Measurements from ENCODE around the gene ALK.
A peak's percentile ranks its signal among the peaks of the same experiment; 100 is the strongest.

Gene ALK

DNA sequence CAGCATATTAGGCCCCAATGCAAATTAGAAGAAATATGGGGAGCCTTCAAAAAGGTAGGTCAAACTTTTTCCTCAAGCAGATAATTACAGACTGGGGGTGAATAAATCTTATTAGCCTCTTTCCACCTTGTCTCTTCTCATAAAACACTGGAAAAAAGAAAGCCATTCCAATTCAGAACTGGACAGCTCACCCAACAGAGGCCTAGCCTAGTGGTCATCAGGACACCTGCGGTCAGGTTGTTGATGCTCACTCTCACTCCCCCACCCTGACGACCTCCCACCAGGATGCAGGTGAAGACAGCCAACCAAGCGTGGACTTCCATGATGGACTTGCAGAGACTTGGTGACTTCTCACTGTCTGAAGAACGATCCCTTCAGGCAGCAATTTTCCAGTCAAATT lies 207.1 kb downstream of the ALK start:
- no peak for DNase-seq (ENCODE audit: low read depth)

GRCh38 chr2:29706171-29706720 lies 215.1 kb downstream of the ALK start:
- no peak for DNase-seq (ENCODE audit: low read depth)

- DNase-seq (ENCODE audit: low read depth): no peak
Observed at GRCh38 chr2:29705616-29706015, 215.8 kb downstream of the ALK start.

- DNase-seq (ENCODE audit: low read depth): no peak
Observed at GRCh38 chr2:29703336-29703735, 218.1 kb downstream of the ALK start.

GRCh38 chr2:29702276-29702675 lies 219.1 kb downstream of the ALK start:
- no peak for DNase-seq (ENCODE audit: low read depth)

- peak; percentile 44 for DNase-seq (ENCODE audit: low read depth)
Observed at GRCh38 chr2:29700560-29700959, 220.8 kb downstream of the ALK start.

DNA sequence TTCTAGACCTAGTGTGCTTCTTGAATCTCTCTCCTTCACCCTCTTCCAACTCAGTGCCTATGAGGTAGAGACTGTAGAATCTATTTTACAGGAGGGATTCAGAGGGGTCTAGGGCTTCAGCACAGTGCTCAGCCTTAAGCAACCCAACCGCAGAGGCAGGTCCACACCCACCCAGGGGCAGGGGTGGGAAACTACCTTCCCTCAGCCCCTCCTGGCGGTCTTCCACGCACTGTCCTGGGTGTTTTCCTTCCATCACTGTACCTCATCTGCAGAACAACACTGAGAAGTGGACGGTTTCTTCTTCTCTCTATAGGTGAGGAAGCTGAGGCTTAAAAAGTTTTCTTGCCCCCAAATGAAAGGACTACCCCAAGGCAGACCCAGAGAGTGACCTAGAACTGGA lies 222.3 kb downstream of the ALK start:
- no peak for DNase-seq (ENCODE audit: low read depth)

DNA sequence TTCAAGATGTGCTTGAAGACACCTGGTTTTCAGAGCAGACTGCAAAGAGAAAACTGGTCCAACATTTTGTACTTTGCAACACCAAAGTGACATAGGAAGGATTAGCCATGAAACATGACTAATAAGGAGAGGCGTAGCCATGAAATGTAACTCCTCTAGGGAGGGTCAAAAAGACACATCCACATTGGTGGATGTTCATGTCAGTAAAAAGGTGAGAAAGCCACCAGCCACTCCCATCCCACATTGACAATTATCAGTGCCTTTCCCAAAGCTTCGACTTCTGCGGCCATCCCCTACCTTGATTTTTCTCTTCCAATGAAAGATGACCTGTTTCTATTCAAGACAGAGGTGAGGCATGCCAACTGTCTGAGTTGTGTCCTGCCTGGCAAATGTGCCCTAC lies 223.2 kb downstream of the ALK start:
- no peak for DNase-seq (ENCODE audit: low read depth)

DNA sequence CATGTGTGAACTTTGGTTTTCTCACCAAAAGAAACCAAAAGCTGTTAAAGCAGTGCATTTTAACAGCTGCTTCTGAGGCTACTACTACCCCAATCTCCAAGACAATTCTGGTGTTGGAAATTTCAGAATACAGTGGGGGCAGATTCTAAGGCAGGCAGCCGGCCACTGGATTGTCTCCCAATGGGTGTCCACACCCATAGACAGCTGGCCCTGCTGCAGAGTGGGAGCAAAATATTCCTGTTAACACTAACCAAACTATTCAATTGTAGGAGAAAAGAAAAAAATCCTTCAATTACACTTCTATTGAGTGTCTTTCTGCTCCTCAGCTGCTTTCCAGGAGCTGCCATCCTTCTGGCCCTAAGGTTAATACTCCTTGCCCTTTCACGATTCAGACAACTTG lies 223.7 kb downstream of the ALK start:
- DNase-seq (ENCODE audit: low read depth): no peak

DNA sequence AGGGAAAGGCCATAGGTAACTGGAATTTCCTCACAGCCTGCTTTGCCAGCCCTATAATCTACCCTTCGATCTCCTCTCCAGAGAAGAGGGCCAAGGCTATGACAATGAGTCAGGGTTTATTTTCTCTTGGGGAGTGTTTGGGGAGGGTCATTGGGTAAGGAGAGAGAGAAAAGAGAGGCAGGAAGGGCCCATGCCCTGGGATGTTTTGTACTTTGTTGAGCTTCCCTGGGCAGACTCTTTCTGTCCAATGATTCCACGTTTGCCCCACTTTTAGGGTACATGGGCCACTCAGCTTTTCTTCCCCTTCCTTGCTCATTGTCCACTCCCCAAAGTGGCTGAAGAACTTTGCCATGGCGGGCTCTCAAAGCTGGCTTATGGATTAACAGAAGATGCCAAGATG lies 224.2 kb downstream of the ALK start:
- DNase-seq (ENCODE audit: low read depth): no peak

- no peak for DNase-seq (ENCODE audit: low read depth)
Observed at GRCh38 chr2:29694741-29695140, 226.6 kb downstream of the ALK start.

DNA sequence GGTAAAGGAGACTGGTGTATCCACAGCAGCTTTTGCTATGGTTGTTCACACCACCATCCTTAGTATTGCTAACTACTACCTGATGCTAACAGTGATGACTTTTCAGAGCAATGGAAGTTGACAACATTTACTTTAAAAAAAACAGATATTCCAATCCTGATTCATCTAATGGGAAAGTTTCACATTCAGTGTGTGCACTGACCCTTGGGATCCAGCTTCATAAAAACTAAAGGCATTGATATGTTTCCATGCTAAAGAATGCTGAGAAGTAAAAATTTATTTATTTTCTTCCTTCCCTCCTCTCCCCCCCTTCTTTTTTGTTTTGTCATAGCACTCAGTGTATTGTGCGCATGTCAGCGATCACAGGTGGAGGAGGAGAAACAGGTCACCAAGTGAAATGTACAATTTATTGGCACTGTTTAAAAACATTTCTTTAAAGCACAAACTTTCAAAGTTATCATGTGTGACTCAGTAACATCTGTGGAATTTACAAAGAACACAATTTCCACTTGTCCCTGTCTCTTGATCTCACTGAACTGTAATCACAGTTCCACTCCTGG lies 229.9 kb downstream of the ALK start:
- no peak for DNase-seq (ENCODE audit: low read depth)

- DNase-seq (ENCODE audit: low read depth): no peak
Observed at GRCh38 chr2:29689666-29690065, 231.7 kb downstream of the ALK start.

GRCh38 chr2:29688429-29688828 lies 233.0 kb downstream of the ALK start:
- DNase-seq (ENCODE audit: low read depth): no peak

GRCh38 chr2:29687121-29687520 lies 234.3 kb downstream of the ALK start:
- no peak for DNase-seq (ENCODE audit: low read depth)

- no peak for DNase-seq (ENCODE audit: low read depth)
Observed at GRCh38 chr2:29676886-29677453, 244.4 kb downstream of the ALK start.

DNA sequence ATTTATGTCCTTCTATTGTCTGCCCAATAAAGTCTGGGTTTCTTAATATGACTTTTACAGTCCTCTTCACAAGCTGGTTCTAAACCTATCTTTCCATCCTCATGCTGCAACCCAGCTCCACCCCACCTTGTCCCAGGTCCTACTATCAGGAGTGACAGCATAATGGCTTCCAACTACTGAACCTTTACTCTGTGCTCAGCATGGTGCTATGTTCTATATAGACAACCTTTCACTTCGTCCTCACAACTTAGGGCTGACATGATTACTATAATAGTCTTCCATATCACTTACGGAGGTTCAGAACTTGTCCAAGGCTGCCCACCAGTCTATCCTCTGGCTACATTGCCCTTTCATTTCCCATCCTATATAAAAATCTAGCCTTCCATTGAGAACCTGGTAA lies 256.8 kb downstream of the ALK start:
- DNase-seq (ENCODE audit: low read depth): no peak

- peak; percentile 55 for DNase-seq (ENCODE audit: low read depth)
Observed at GRCh38 chr2:29663268-29663667, 258.1 kb downstream of the ALK start.

DNA sequence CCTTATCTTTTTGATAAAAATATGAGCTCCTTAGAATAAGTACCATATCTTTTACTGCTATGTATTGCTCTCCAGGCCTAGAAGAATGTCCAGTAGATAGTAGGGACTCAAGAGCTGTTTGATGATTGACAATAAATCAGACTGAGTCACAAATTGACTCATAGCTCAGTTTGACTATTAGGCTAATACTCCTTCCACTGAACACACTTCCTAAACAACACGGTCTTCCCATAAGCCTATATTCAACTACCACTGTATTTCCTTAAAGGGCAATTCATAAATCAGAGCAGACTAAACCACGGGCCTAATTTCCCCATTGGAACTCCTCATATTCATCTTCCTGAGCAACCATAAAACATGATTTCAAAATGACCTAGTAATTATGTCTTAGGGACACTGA lies 258.5 kb downstream of the ALK start:
- no peak for DNase-seq (ENCODE audit: low read depth)

DNA sequence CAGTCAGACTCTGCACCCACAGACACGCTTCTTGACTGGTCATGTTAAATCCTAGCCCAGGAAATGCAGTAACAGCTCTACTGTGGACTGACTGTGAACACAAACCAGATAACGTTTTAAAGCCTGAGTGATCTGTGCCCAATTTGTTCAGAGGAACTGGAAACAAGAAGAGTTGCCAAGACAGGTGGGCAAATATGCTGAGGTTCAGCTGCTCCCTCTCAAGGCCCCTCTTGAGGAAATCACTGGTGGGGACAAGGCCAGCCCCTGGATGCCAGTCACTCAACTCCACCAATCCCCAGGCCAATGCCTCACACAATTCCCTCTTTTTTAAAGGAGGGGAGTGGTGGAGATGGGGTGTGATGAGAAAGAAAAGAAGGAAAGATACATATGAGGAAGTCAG lies 261.2 kb downstream of the ALK start:
- no peak for DNase-seq (ENCODE audit: low read depth)

GRCh38 chr2:29659178-29659577 lies 262.2 kb downstream of the ALK start:
- no peak for DNase-seq (ENCODE audit: low read depth)

DNA sequence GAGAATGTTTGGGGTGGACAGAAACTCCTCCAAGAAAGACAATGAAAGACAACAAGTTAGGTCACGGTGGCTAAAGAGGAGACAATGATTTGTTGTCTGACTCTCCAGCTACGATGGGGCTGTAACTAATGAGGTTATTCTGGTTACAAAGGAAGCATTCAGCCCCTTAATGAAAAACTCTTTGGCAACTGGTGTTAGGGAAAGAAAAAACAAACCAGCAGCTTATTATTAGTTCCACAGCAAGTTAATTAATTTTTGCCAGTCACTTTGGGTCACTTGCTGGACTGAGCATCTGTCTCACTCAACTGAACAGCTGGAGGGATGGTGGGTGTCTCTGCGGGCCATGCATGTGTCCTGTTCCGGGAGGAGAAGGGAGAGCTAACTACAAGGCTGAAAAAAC lies 263.7 kb downstream of the ALK start:
- no peak for DNase-seq (ENCODE audit: low read depth)

- DNase-seq (ENCODE audit: low read depth): peak; percentile 48
Observed at GRCh38 chr2:29655391-29656086, 265.8 kb downstream of the ALK start.

GRCh38 chr2:29650631-29651097 lies 270.7 kb downstream of the ALK start:
- DNase-seq (ENCODE audit: low read depth): no peak
